ENCODE results near the gene MNT.

DNA sequence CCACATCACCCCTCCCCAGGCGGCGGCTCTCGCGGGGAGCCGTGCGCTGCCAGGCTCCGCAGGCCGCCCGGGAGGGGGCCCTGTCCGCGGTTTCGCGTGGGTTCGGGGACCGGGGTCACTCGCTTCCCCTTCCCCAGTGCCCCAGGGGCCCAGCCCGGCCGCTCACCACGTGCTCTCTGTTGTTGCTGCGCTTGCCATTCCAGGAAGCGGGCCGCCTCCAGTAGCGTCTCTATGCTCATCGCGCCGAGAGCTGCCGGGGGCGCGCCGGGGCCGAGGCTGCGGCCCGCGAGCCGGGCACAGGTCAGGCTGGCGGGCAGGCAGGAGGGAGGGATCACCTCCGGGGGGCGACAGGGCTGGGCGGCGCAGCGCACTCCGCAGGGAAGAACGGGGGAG, 390 bp downstream of the MNT start:
- TF ChIP-seq SUZ12 (IDR thresholded peaks at IDR 0.05; ENCODE audit: extremely low read depth, insufficient read depth, insufficient read length) (no peak), ZNF274 (IDR thresholded peaks at IDR 0.05; ENCODE audit: low read depth, low read length) (no peak), YY1 (IDR thresholded peaks at IDR 0.05; ENCODE audit: insufficient read depth, insufficient read length) (no peak)

Data from NT2/D1 (cell line).